ENCODE measurements around the gene SERPING1.

The SERPING1 gene

GRCh38 chr11:57639321-57640067 is 42.0 kb downstream of the SERPING1 start:
- TF ChIP-seq ZBTB7A (IDR thresholded peaks at IDR 0.05; ENCODE audit: low read depth): 0 out of 2 replicates have a peak, but pooled peaks have one; percentile 37
- TF ChIP-seq RAD21 (IDR thresholded peaks at IDR 0.05; ENCODE audit: low read depth): no peak

- no peak for TF ChIP-seq EP300 (IDR thresholded peaks at IDR 0.05; ENCODE audit: borderline replicate concordance)
- TF ChIP-seq RAD21 (IDR thresholded peaks at IDR 0.05; ENCODE audit: low read depth): no peak
- no peak for TF ChIP-seq EGR1 (IDR thresholded peaks at IDR 0.05)
- no peak for TF ChIP-seq MAX (IDR thresholded peaks at IDR 0.05)
- TF ChIP-seq TEAD4 (IDR thresholded peaks at IDR 0.05): no peak
- no peak for TF ChIP-seq TCF12 (IDR thresholded peaks at IDR 0.05; ENCODE audit: low read depth)
- no peak for TF ChIP-seq CREB1 (IDR thresholded peaks at IDR 0.05; ENCODE audit: low read depth)
- no peak for TF ChIP-seq USF1 (IDR thresholded peaks at IDR 0.05)
- TF ChIP-seq CEBPB (IDR thresholded peaks at IDR 0.05): no peak
- TF ChIP-seq FOXM1 (IDR thresholded peaks at IDR 0.05; ENCODE audit: borderline replicate concordance, low read depth): no peak
- no peak for TF ChIP-seq REST (IDR thresholded peaks at IDR 0.05; ENCODE audit: low read depth)
- TF ChIP-seq NFIC (IDR thresholded peaks at IDR 0.05): no peak
Measured at GRCh38 chr11:57640068-57640800, 42.7 kb downstream of the SERPING1 start.

- TF ChIP-seq RAD21 (IDR thresholded peaks at IDR 0.05; ENCODE audit: low read depth): peak; percentile 57
- no peak for TF ChIP-seq NFIC (IDR thresholded peaks at IDR 0.05)
Measured at GRCh38 chr11:57641011-57641807, 43.7 kb downstream of the SERPING1 start.

- no peak for TF ChIP-seq EP300 (IDR thresholded peaks at IDR 0.05; ENCODE audit: borderline replicate concordance)
- TF ChIP-seq RAD21 (IDR thresholded peaks at IDR 0.05; ENCODE audit: low read depth): no peak
- no peak for TF ChIP-seq USF1 (IDR thresholded peaks at IDR 0.05)
- no peak for TF ChIP-seq TEAD4 (IDR thresholded peaks at IDR 0.05)
- TF ChIP-seq NFIC (IDR thresholded peaks at IDR 0.05): no peak
- no peak for TF ChIP-seq CREB1 (IDR thresholded peaks at IDR 0.05; ENCODE audit: low read depth)
- no peak for TF ChIP-seq EGR1 (IDR thresholded peaks at IDR 0.05)
- no peak for TF ChIP-seq ZBTB7A (IDR thresholded peaks at IDR 0.05; ENCODE audit: low read depth)
- TF ChIP-seq REST (IDR thresholded peaks at IDR 0.05; ENCODE audit: low read depth): no peak
- no peak for TF ChIP-seq YY1 (IDR thresholded peaks at IDR 0.05; ENCODE audit: low read depth)
- TF ChIP-seq MAX (IDR thresholded peaks at IDR 0.05): no peak
- no peak for TF ChIP-seq TAF1 (IDR thresholded peaks at IDR 0.05; ENCODE audit: low read depth)
- TF ChIP-seq FOXM1 (IDR thresholded peaks at IDR 0.05; ENCODE audit: borderline replicate concordance, low read depth): no peak
- TF ChIP-seq TCF12 (IDR thresholded peaks at IDR 0.05; ENCODE audit: low read depth): no peak
- TF ChIP-seq CEBPB (IDR thresholded peaks at IDR 0.05): no peak
Measured at GRCh38 chr11:57643802-57644201, 46.3 kb downstream of the SERPING1 start.

Measured in Ishikawa (cell line).